Endothelial cell (in vitro differentiated cells): Measurements from ENCODE around the gene DMC1. TPM values are rescaled to one million over a fixed set of nuclear protein-coding genes. Genes with fewer than 3 reads are reported as not detected.

Experiments
- DNase-seq: peaks from one replicate; pipeline ENCODE4 v3.0.0; 2021; ENCODE audit warnings: low spot score
- H3K27ac Mint-ChIP-seq: one replicate; pipeline ENCODE4 v1.8.0; 2021; ENCODE audit warnings: mixed read lengths, inconsistent platforms; ENCODE audit not compliant: unreplicated experiment
- H3K27me3 Mint-ChIP-seq: one replicate; pipeline ENCODE4 v1.8.0; 2021; ENCODE audit warnings: mild to moderate bottlenecking, moderate library complexity, mixed read lengths, inconsistent platforms; ENCODE audit not compliant: unreplicated experiment
- H3K36me3 Mint-ChIP-seq: one replicate; pipeline ENCODE4 v1.8.0; 2021; ENCODE audit warnings: mild to moderate bottlenecking, low read depth, mixed read lengths, inconsistent platforms; ENCODE audit not compliant: unreplicated experiment
- H3K4me1 Mint-ChIP-seq: one replicate; pipeline ENCODE4 v1.8.0; 2021; ENCODE audit warnings: mild to moderate bottlenecking, mixed read lengths, inconsistent platforms; ENCODE audit not compliant: unreplicated experiment
- H3K4me3 Mint-ChIP-seq: one replicate; pipeline ENCODE4 v1.8.0; 2021; ENCODE audit warnings: mild to moderate bottlenecking, mixed read lengths, inconsistent platforms; ENCODE audit not compliant: unreplicated experiment
- H3K9me3 Mint-ChIP-seq: one replicate; pipeline ENCODE4 v1.8.0; 2021; ENCODE audit warnings: mixed read lengths, inconsistent platforms; ENCODE audit not compliant: unreplicated experiment
- CTCF ChIP-seq: fragments of 200-600 bp; sonication (generic); IDR thresholded peaks from one replicate; pipeline ENCODE4 v1.5.0; 2021; ENCODE audit warnings: antibody characterized with exemption; ENCODE audit not compliant: unreplicated experiment
- total RNA-seq: library from RNA; stranded (reverse); fragmentation: NEBNext Ultra II Directional; extraction: Animal tissue kit (Norgen Biotek cat#: 25700); gene quantifications from one replicate; pipeline ENCODE4 v1.2.1, GENCODE V29; 2021; ENCODE audit not compliant: unreplicated experiment

The DMC1 gene
- total RNA-seq, 1 donor from 2014 or later, result 3.5 TPM

- Mint-ChIP-seq H3K27ac (no peak overlapping the region), H3K4me1 (no peaks in the 10 kb centered on the region), H3K36me3 (no peaks in the 10 kb centered on the region), H3K27me3 (no peaks in the 10 kb centered on the region), H3K9me3 (no peaks in the 10 kb centered on the region), H3K4me3 (no peak overlapping the region)
- no peak for DNase-seq
- no peak for TF ChIP-seq CTCF
Observed at GRCh38 chr22:38549101-38549894, 20.7 kb downstream of the DMC1 start.

GRCh38 chr22:38540701-38541100, 29.3 kb downstream of the DMC1 start:
- no peak overlapping the region for H3K27ac Mint-ChIP-seq
- no peak for TF ChIP-seq CTCF
- H3K27me3 Mint-ChIP-seq, result no peaks in the 10 kb centered on the region

GRCh38 chr22:38531251-38531938, 38.6 kb downstream of the DMC1 start:
- no peaks in the 10 kb centered on the region for H3K4me1 Mint-ChIP-seq
- DNase-seq, result no peak
- no peaks in the 10 kb centered on the region for H3K27me3 Mint-ChIP-seq
- no peak overlapping the region for H3K27ac Mint-ChIP-seq
- no peaks in the 10 kb centered on the region for H3K9me3 Mint-ChIP-seq
- no peaks in the 10 kb centered on the region for H3K36me3 Mint-ChIP-seq
- H3K4me3 Mint-ChIP-seq, result no peak overlapping the region
- no peak for TF ChIP-seq CTCF

More at GRCh38 chr22:38540701-38541100, 29.3 kb downstream of the DMC1 start:
- H3K9me3 Mint-ChIP-seq, result peaks cover 6% of the 10 kb centered on the region
- no peaks in the 10 kb centered on the region for H3K4me1 Mint-ChIP-seq
- peaks cover 5% of the 10 kb centered on the region for H3K36me3 Mint-ChIP-seq
- H3K4me3 Mint-ChIP-seq, result no peak overlapping the region
- no peak for DNase-seq

- H3K4me3 Mint-ChIP-seq, result no peak overlapping the region
- H3K9me3 Mint-ChIP-seq, result no peaks in the 10 kb centered on the region
- no peak for TF ChIP-seq CTCF
- DNase-seq, result no peak
- H3K27ac Mint-ChIP-seq, result no peak overlapping the region
- no peaks in the 10 kb centered on the region for H3K36me3 Mint-ChIP-seq
- no peaks in the 10 kb centered on the region for H3K4me1 Mint-ChIP-seq
- peaks cover 2% of the 10 kb centered on the region for H3K27me3 Mint-ChIP-seq
Observed at GRCh38 chr22:38524429-38524828, 45.6 kb downstream of the DMC1 start.

GRCh38 chr22:38523479-38523878, 46.5 kb downstream of the DMC1 start:
- no peak overlapping the region for H3K4me3 Mint-ChIP-seq
- no peak overlapping the region for H3K27ac Mint-ChIP-seq
- no peak for TF ChIP-seq CTCF
- no peak for DNase-seq
- H3K4me1 Mint-ChIP-seq, result no peaks in the 10 kb centered on the region
- H3K27me3 Mint-ChIP-seq, result peaks cover 2% of the 10 kb centered on the region
- no peaks in the 10 kb centered on the region for H3K9me3 Mint-ChIP-seq
- H3K36me3 Mint-ChIP-seq, result no peaks in the 10 kb centered on the region
